H1 (cell line): Measurements from ENCODE around the gene PRPF4. TPM values are rescaled to one million over a fixed set of nuclear protein-coding genes. Genes with fewer than 3 reads are reported as not detected.

Experiments
- CTCF ChIA-PET: fragments of 300-600 bp; sonication (Branson Sonifier 250); formaldehyde crosslinking; loops from one replicate; lab custom pipeline; 2021; ENCODE audit not compliant: partially characterized antibody; lab: Charles Lee
- POLR2A ChIA-PET: fragments of 300-600 bp; sonication (Branson Sonifier 250); formaldehyde crosslinking; loops from one replicate; lab custom pipeline; 2021; ENCODE audit warnings: inconsistent platforms; ENCODE audit not compliant: partially characterized antibody; lab: Charles Lee
- DNase-seq, 2 experiments: peaks; one replicate each; pipeline versions ENCODE4 v3.0.0 to v3.0.0-alpha.2; 2010 to 2022; ENCODE audit warnings: low spot score in 2 of 2, low read depth in 1 of 2, mixed read lengths in 1 of 2
- FAIRE-seq: peaks from 2 replicates; lab custom pipeline; 2011; peaks lifted over from hg19 to GRCh38; lab: Jason Lieb, UNC
- H2AFZ ChIP-seq: 2 replicates; pipeline ENCODE4 v1.8.1; 2012; ENCODE audit warnings: low read length, inconsistent platforms
- H2AK5ac ChIP-seq: 2 replicates; pipeline ENCODE4 v1.6.1; 2013; ENCODE audit warnings: low read depth, low read length
- H2BK120ac ChIP-seq: replicated peaks from 2 replicates; pipeline ENCODE3; 2013; ENCODE audit warnings: low read depth, low read length, inconsistent platforms
- H2BK12ac ChIP-seq: 2 replicates; pipeline ENCODE4 v1.6.1; 2013; ENCODE audit warnings: low read depth, low read length
- H2BK15ac ChIP-seq: 2 replicates; pipeline ENCODE4 v1.6.1; 2013; ENCODE audit warnings: low read length
- H2BK20ac ChIP-seq: 2 replicates; pipeline ENCODE4 v1.6.1; 2013; ENCODE audit warnings: low read length
- H2BK5ac ChIP-seq: 2 replicates; pipeline ENCODE4 v1.6.1; 2013; ENCODE audit warnings: low read depth, low read length
- H3K14ac ChIP-seq: 2 replicates; pipeline ENCODE4 v1.6.1; 2013; ENCODE audit warnings: inconsistent platforms; ENCODE audit not compliant: insufficient read length
- H3K18ac ChIP-seq: 2 replicates; pipeline ENCODE4 v1.6.1; 2013; ENCODE audit warnings: low read length; ENCODE audit errors: extremely low read depth
- H3K23ac ChIP-seq: 2 replicates; pipeline ENCODE4 v1.6.1; 2013; ENCODE audit warnings: inconsistent platforms; ENCODE audit not compliant: insufficient read length
- H3K23me2 ChIP-seq: 2 replicates; pipeline ENCODE4 v1.6.1; 2013; ENCODE audit warnings: low read depth, low read length
- H3K27ac ChIP-seq: 2 replicates; pipeline ENCODE4 v1.6.1; 2011; ENCODE audit warnings: low read depth, low read length, inconsistent platforms
- H3K27me3 ChIP-seq, 4 experiments: replicated peaks in 1 of 4; 1 replicate in 1 of 4; 2 replicates in 3 of 4; pipeline versions ENCODE4 v1.6.1 to v1.8.1; 2011 to 2013; ENCODE audit warnings: low read length in 3 of 4, mild to moderate bottlenecking in 3 of 4, inconsistent platforms in 2 of 4, mixed read lengths in 2 of 4, moderate library complexity in 1 of 4; ENCODE audit not compliant: control insufficient read depth in 3 of 4, insufficient read depth in 3 of 4; ENCODE audit errors: extremely low read depth in 1 of 4
- H3K36me3 ChIP-seq, 4 experiments: 2 replicates each; pipeline versions ENCODE4 v1.6.1 to v1.8.1; 2011 to 2013; ENCODE audit warnings: mild to moderate bottlenecking in 4 of 4, low read length in 3 of 4, moderate library complexity in 2 of 4, control low read depth in 1 of 4, inconsistent platforms in 1 of 4; ENCODE audit not compliant: insufficient read depth in 4 of 4, control insufficient read depth in 2 of 4
- H3K4ac ChIP-seq: replicated peaks from 2 replicates; pipeline ENCODE3; 2013; ENCODE audit warnings: low read length, low read depth, mixed read lengths, inconsistent platforms; ENCODE audit not compliant: insufficient read length
- H3K4me1 ChIP-seq, 4 experiments: replicated peaks in 1 of 4; 1 replicate in 1 of 4; 2 replicates in 3 of 4; pipeline versions ENCODE4 v1.6.1 to v1.8.1; 2011 to 2013; ENCODE audit warnings: low read length in 3 of 4, inconsistent platforms in 2 of 4, mixed read lengths in 1 of 4; ENCODE audit not compliant: insufficient read depth in 4 of 4, control insufficient read depth in 3 of 4
- H3K4me2 ChIP-seq, 2 experiments: 2 replicates each; pipeline versions ENCODE4 v1.6.1 to v1.8.1; 2011 to 2013; ENCODE audit warnings: low read depth in 2 of 2, low read length in 2 of 2, control low read depth in 1 of 2, inconsistent platforms in 1 of 2, mild to moderate bottlenecking in 1 of 2; ENCODE audit not compliant: insufficient read depth in 1 of 2
- H3K4me3 ChIP-seq, 4 experiments: fragments of 200-600, 300-600 bp in 1 of 4; sonication (generic), shearing (Covaris generic), sonication (Bioruptor Twin) in 1 of 4; 2 replicates each; pipeline versions ENCODE4 v1.5.1 to v1.8.1; 2011 to 2016; ENCODE audit warnings: low read length in 4 of 4, low read depth in 3 of 4, control low read depth in 2 of 4, inconsistent platforms in 2 of 4, mild to moderate bottlenecking in 2 of 4, mixed read lengths in 1 of 4, moderate library complexity in 1 of 4; ENCODE audit not compliant: insufficient read depth in 2 of 4; ENCODE audit errors: extremely low read depth in 1 of 4
- H3K56ac ChIP-seq: replicated peaks from 2 replicates; pipeline ENCODE3; 2013; ENCODE audit warnings: low read depth, mild to moderate bottlenecking, mixed read lengths, low read length, inconsistent platforms; ENCODE audit not compliant: insufficient read length
- H3K79me1 ChIP-seq: 2 replicates; pipeline ENCODE4 v1.6.1; 2013; ENCODE audit warnings: low read depth, low read length, control low read depth
- H3K79me2 ChIP-seq, 2 experiments: 2 replicates each; pipeline versions ENCODE4 v1.6.1 to v1.8.1; 2012 to 2013; ENCODE audit warnings: low read length in 2 of 2, mild to moderate bottlenecking in 2 of 2, inconsistent platforms in 1 of 2; ENCODE audit not compliant: insufficient read depth in 2 of 2, control insufficient read depth in 1 of 2
- H3K9ac ChIP-seq, 4 experiments: replicated peaks in 1 of 4; 1 replicate in 1 of 4; 2 replicates in 3 of 4; pipeline versions ENCODE4 v1.6.1 to v1.8.1; 2011 to 2013; ENCODE audit warnings: low read depth in 3 of 4, low read length in 3 of 4, control low read depth in 2 of 4, mild to moderate bottlenecking in 2 of 4, moderate library complexity in 2 of 4, inconsistent platforms in 1 of 4; ENCODE audit errors: extremely low read depth in 1 of 4
- H3K9me3 ChIP-seq, 2 experiments: 2 replicates each; pipeline versions ENCODE4 v1.6.1 to v1.8.1; 2012 to 2013; ENCODE audit warnings: mild to moderate bottlenecking in 2 of 2, moderate library complexity in 2 of 2, control low read depth in 1 of 2, inconsistent platforms in 1 of 2, low read depth in 1 of 2, low read length in 1 of 2, mixed read lengths in 1 of 2; ENCODE audit not compliant: insufficient read depth in 2 of 2
- H4K20me1 ChIP-seq, 2 experiments: replicated peaks in 1 of 2; 2 replicates each; pipeline versions ENCODE3 to v1.8.1; 2011 to 2013; ENCODE audit warnings: inconsistent platforms in 2 of 2, low read length in 2 of 2, mild to moderate bottlenecking in 1 of 2; ENCODE audit not compliant: insufficient read depth in 2 of 2, control insufficient read depth in 1 of 2
- H4K5ac ChIP-seq: 2 replicates; pipeline ENCODE4 v1.6.1; 2013; ENCODE audit warnings: low read length, low read depth, mixed read lengths, inconsistent platforms; ENCODE audit not compliant: insufficient read length
- H4K8ac ChIP-seq: 2 replicates; pipeline ENCODE4 v1.8.0; 2013; ENCODE audit warnings: mild to moderate bottlenecking, moderate library complexity, low read length, inconsistent platforms; ENCODE audit not compliant: insufficient read depth; ENCODE audit errors: extremely low read depth
- H4K91ac ChIP-seq: replicated peaks from 2 replicates; pipeline ENCODE3; 2013; ENCODE audit warnings: low read length, mixed read lengths, inconsistent platforms; ENCODE audit not compliant: insufficient read length
- CHD1 ChIP-seq: IDR thresholded peaks from 2 replicates; pipeline ENCODE4 v1.6.1; 2012; ENCODE audit warnings: low read depth, low read length, improper control_type of control experiment
- ZNF274 ChIP-seq: IDR thresholded peaks from 2 replicates; pipeline ENCODE4 v1.7.0; 2012; ENCODE audit warnings: low read length, borderline replicate concordance; ENCODE audit errors: extremely low read depth
- WGBS, 2 experiments: shearing (Covaris generic) in 1 of 2; methylation state at CpG; one replicate each; pipeline versions ENCODE4 v1.1.6 to v1.1.7; 2013 to 2015; ENCODE audit warnings: low lambda C conversion rate in 2 of 2, mixed read lengths in 2 of 2, inconsistent platforms in 1 of 2, low coverage in 1 of 2, missing lambda C conversion rate in 1 of 2; ENCODE audit not compliant: insufficient replicate concordance in 2 of 2, insufficient coverage in 1 of 2, insufficient read length in 1 of 2; ENCODE audit errors: extremely low coverage in 1 of 2, missing lambda C conversion rate in 1 of 2; 5-methylcytosine and 5-hydroxymethylcytosine counted together
- polyA plus RNA-seq, 7 experiments: library from polyadenylated mRNA; depleted of rRNA in 3 of 7; stranded (reverse) in 5 of 7; unstranded in 2 of 7; fragments of >200 nt in 5 of 7; fragments of 200-250 nt in 2 of 7; gene quantifications; 1 replicate in 5 of 7; 2 replicates in 1 of 7; 4 replicates in 1 of 7; pipeline versions ENCODE4 v1.2.1 to v1.2.3, GENCODE V29; 2011 to 2013; ENCODE audit warnings: missing spikeins in 2 of 7, mixed read lengths in 2 of 7
- total RNA-seq: library from RNA; stranded (reverse); fragmentation: NEBNext Ultra II Directional; extraction: Animal tissue kit (Norgen Biotek cat#: 25700); gene quantifications from 2 replicates; pipeline ENCODE4 v1.2.1, GENCODE V29; 2021

PRPF4 gene
- total and polyA plus RNA-seq, 2 of the 8 experiments (the other 6 are each of a cell fraction or from before 2014, with no cell fraction given) = 15.2 to 33.4 TPM

DNA sequence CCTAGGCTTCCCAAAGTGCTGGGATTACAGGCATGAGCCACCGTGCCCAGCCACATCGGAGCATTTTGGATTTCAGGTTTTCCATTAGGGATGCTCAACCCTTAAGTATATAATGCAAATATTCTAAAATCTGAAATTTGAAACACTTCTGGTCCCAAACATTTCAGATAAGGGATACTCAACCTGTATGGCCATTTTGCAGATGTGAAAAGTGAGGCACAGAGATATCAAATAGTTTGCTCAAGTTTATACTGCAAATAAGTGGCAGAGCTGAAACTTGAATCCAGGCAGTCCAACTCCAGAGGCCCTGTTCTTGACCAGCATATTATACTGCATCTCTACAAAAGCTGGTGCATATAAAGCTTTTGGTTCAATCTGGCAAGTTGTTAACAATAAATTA lies 62.3 kb downstream of the PRPF4 start:
- TF ChIP-seq ZNF274 (no peak), CHD1 (no peak)
- ChIA-PET POLR2A (interaction anchor here (1.7 kb wide), 1 partner anchor 12 kb away, joined by 4 read pairs; the partner anchor contains the start of gene BSPRY), CTCF (interaction anchor here (0.9 to 1.0 kb wide), 2 partner anchors 10 to 318 kb away, joined by 3 to 4 read pairs; no protein-coding TSS in a partner anchor)
- Histone ChIP-seq H3K14ac (no peak overlapping the region), H3K9ac (no peak overlapping the region), H2BK20ac (no peak overlapping the region), H2BK5ac (no peak overlapping the region), H2BK12ac (no peak overlapping the region), H3K79me1 (no peaks in the 10 kb centered on the region), H2BK15ac (no peak overlapping the region), H4K5ac (no peak overlapping the region), H3K4me1 (peaks cover 0 to 2% (median 0%) of the 10 kb centered on the region in 4 experiments; a peak in 2 of 7 replicates), H4K8ac (no peak overlapping the region), H4K20me1 (no peaks in the 10 kb centered on the region), H3K23me2 (peaks cover 4% of the 10 kb centered on the region), H3K4me2 (no peak overlapping the region), H3K18ac (no peak overlapping the region), H3K36me3 (no peaks in the 10 kb centered on the region), H2BK120ac (no peak overlapping the region), H2AK5ac (no peak overlapping the region), H3K27me3 (peaks cover 0 to 7% (median 3%) of the 10 kb centered on the region in 4 experiments; a peak in 2 of 7 replicates), H3K79me2 (no peaks in the 10 kb centered on the region), H4K91ac (no peak overlapping the region), H3K9me3 (no peaks in the 10 kb centered on the region), H3K23ac (no peak overlapping the region), H2AFZ (no peak overlapping the region), H3K4ac (no peak overlapping the region), H3K4me3 (no peak overlapping the region), H3K56ac (no peak overlapping the region), H3K27ac (no peak overlapping the region)
- FAIRE-seq (no peak), DNase-seq (no peak)
- WGBS, 2 experiments = 97% methylated on average over 2 of the region's 2 CpGs; no CpG with 5 or more reads in 1 of the 2 experiments
